ENCODE data around the gene OTOA.
"Not testable (repeated sequence)": the region's sequence is repeated elsewhere in the genome, so short reads cannot be mapped to it uniquely, and the experiment has no call there.

The OTOA gene

GRCh38 chr16:21793310-21793709, 129.5 kb downstream of the OTOA start:
- not testable (repeated sequence) for DNase-seq (ENCODE audit: low spot score); H3K27ac ChIP-seq; H3K4me3 ChIP-seq

- H3K27ac ChIP-seq; DNase-seq (ENCODE audit: low spot score): not testable (repeated sequence)
Measured at GRCh38 chr16:21798601-21799000, 134.8 kb downstream of the OTOA start.

GRCh38 chr16:21801538-21802374, 138.0 kb downstream of the OTOA start:
- not testable (repeated sequence) for DNase-seq (ENCODE audit: low spot score); H3K4me3 ChIP-seq; H3K27ac ChIP-seq

More at GRCh38 chr16:21798601-21799000, 134.8 kb downstream of the OTOA start:
- H3K4me3 ChIP-seq: not testable (repeated sequence)

GRCh38 chr16:21802375-21802663, 138.6 kb downstream of the OTOA start:
- H3K4me3 ChIP-seq; H3K27ac ChIP-seq; DNase-seq (ENCODE audit: low spot score): not testable (repeated sequence)
